Prostate gland (tissue), 2 donors: ENCODE measurements around the gene GZMM.

ENCODE experiments used
- POLR2A ChIP-seq: fragments of 450-650 bp; IDR thresholded peaks from one replicate; pipeline ENCODE4 v1.6.1; 2016; ENCODE audit warnings: antibody characterized with exemption, mild to moderate bottlenecking
- POLR2AphosphoS5 ChIP-seq: sonication (generic); formaldehyde crosslinking; IDR thresholded peaks from one replicate; pipeline ENCODE4 v1.6.1; 2017; ENCODE audit warnings: antibody characterized with exemption
- TF ChIP-seq, protein P1 (sequence below), 4 experiments: fragments of 200-600 bp in 2 of 4; fragments of 450-650 bp in 2 of 4; sonication (generic) in 2 of 4; IDR thresholded peaks; 1 replicate in 3 of 4; 2 replicates in 1 of 4; pipeline ENCODE4 v1.5.1; 2016 to 2019; ENCODE audit warnings: antibody characterized with exemption in 4 of 4, mild to moderate bottlenecking in 2 of 4, moderate library complexity in 2 of 4

DNA sequence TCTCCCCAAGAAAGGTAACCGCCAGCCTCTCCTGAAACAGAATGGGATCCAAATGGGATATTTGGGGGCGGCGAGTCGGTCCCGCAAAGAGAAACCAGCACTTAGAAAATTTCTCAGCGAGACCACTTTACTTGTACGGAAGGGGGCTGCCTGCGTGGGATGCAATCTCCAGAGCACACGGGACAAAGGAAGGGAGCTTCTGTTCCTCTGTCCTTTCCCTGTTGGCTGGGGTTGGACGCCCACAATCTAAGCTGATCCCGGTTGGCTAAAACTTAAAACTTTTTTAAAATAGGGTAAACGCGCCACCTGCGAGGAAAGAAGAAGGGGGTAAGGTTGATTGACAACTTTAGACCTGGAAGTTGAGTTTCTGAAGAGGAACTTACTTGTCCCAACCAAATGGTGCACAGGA lies 27.7 kb downstream of the GZMM start:
- TF ChIP-seq, protein P1, sequence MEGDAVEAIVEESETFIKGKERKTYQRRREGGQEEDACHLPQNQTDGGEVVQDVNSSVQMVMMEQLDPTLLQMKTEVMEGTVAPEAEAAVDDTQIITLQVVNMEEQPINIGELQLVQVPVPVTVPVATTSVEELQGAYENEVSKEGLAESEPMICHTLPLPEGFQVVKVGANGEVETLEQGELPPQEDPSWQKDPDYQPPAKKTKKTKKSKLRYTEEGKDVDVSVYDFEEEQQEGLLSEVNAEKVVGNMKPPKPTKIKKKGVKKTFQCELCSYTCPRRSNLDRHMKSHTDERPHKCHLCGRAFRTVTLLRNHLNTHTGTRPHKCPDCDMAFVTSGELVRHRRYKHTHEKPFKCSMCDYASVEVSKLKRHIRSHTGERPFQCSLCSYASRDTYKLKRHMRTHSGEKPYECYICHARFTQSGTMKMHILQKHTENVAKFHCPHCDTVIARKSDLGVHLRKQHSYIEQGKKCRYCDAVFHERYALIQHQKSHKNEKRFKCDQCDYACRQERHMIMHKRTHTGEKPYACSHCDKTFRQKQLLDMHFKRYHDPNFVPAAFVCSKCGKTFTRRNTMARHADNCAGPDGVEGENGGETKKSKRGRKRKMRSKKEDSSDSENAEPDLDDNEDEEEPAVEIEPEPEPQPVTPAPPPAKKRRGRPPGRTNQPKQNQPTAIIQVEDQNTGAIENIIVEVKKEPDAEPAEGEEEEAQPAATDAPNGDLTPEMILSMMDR (IDR thresholded peaks at IDR 0.05): no peak
- TF ChIP-seq POLR2AphosphoS5 (no peak), POLR2A (no peak)
